HL-60 (cell line): ENCODE data around the gene ARHGEF7.
"Not testable (repeated sequence)": the region's sequence is repeated elsewhere in the genome, so short reads cannot be mapped to it uniquely, and the experiment has no call there.

Experiments used
- DNase-seq, 2 experiments: peaks; one replicate each; pipeline ENCODE4 v3.0.0-alpha.2; 2010 to 2020; ENCODE audit warnings: low read depth in 1 of 2, low spot score in 1 of 2
- H3K27ac ChIP-seq: fragments of 250-450 bp; sonication (Bioruptor Pico); replicated peaks from 2 replicates; pipeline ENCODE4 v1.5.1; 2020; ENCODE audit warnings: mild to moderate bottlenecking, moderate library complexity
- H3K27me3 ChIP-seq: fragments of 250-450 bp; sonication (Bioruptor Pico); 2 replicates; pipeline ENCODE4 v1.5.1; 2021; ENCODE audit warnings: mild to moderate bottlenecking, moderate library complexity; ENCODE audit not compliant: insufficient read depth, poor library complexity, severe bottlenecking
- H3K4me3 ChIP-seq: replicated peaks from 2 replicates; pipeline ENCODE4 v1.5.1; 2011; ENCODE audit warnings: mild to moderate bottlenecking, control low read depth, low read length; ENCODE audit not compliant: insufficient read depth
- GABPA ChIP-seq: IDR thresholded peaks from 2 replicates; pipeline ENCODE4 v1.6.1; 2012; ENCODE audit warnings: low read depth
- POLR2AphosphoS5 ChIP-seq: IDR thresholded peaks from 2 replicates; pipeline ENCODE4 v1.6.1; 2012; ENCODE audit warnings: low read depth
- REST ChIP-seq: IDR thresholded peaks from 2 replicates; pipeline ENCODE4 v1.6.1; 2012; ENCODE audit warnings: low read depth; ENCODE audit not compliant: insufficient replicate concordance
- SPI1 ChIP-seq: IDR thresholded peaks from 2 replicates; pipeline ENCODE4 v1.6.1; 2012; ENCODE audit warnings: low read depth, mild to moderate bottlenecking, borderline replicate concordance
- TF ChIP-seq, protein P1 (sequence below): IDR thresholded peaks from one replicate; pipeline ENCODE4 v1.5.1; 2011; ENCODE audit warnings: low read length, control low read depth, inconsistent platforms; ENCODE audit not compliant: insufficient read depth

ARHGEF7 gene

DNA sequence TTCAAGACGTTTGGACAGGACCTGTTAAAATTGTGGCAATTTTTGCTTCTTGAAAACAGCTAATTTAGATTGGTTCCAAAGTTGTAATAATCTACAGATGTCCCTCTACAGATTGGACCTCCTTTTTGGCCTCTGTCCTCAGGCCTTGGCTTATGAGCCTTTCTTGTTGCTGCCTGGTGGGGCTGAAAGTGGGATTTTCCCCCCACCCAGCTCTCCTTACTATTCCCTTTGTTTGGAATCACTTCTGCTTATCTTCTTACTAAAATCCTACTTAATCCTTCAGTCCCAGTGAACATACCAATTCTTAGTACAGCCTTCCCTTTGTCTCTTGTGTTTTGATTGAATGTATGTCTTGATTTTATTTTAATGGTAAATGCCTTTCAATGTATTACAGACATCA, 141.8 kb downstream of the ARHGEF7 start:
- Histone ChIP-seq H3K4me3 (no peak overlapping the region), H3K27me3 (no peaks in the 10 kb centered on the region), H3K27ac (no peak overlapping the region)
- TF ChIP-seq REST (no peak), POLR2AphosphoS5 (no peak), SPI1 (no peak), GABPA (no peak)
- TF ChIP-seq, protein P1, sequence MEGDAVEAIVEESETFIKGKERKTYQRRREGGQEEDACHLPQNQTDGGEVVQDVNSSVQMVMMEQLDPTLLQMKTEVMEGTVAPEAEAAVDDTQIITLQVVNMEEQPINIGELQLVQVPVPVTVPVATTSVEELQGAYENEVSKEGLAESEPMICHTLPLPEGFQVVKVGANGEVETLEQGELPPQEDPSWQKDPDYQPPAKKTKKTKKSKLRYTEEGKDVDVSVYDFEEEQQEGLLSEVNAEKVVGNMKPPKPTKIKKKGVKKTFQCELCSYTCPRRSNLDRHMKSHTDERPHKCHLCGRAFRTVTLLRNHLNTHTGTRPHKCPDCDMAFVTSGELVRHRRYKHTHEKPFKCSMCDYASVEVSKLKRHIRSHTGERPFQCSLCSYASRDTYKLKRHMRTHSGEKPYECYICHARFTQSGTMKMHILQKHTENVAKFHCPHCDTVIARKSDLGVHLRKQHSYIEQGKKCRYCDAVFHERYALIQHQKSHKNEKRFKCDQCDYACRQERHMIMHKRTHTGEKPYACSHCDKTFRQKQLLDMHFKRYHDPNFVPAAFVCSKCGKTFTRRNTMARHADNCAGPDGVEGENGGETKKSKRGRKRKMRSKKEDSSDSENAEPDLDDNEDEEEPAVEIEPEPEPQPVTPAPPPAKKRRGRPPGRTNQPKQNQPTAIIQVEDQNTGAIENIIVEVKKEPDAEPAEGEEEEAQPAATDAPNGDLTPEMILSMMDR: no peak
- no peak for DNase-seq

DNA sequence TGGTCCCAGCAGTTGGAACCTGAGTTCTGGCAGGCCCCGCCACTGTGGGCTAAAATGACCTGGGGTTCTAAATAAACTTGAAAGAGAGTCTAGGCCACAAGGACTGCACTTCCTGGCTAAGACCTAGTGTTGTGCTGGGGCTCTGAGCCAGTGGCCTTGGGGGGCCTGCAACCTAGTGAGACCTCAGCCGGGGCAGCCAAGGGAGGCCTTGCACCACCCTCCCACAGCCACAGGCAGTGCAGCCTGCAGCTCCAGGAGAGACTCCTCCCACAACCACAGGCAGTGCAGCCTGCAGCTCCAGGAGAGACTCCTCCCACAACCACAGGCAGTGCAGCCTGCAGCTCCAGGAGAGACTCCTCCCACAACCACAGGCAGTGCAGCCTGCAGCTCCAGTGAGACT, 142.8 kb downstream of the ARHGEF7 start:
- not testable (repeated sequence) for H3K27ac ChIP-seq, H3K4me3 ChIP-seq, DNase-seq, H3K27me3 ChIP-seq

DNA sequence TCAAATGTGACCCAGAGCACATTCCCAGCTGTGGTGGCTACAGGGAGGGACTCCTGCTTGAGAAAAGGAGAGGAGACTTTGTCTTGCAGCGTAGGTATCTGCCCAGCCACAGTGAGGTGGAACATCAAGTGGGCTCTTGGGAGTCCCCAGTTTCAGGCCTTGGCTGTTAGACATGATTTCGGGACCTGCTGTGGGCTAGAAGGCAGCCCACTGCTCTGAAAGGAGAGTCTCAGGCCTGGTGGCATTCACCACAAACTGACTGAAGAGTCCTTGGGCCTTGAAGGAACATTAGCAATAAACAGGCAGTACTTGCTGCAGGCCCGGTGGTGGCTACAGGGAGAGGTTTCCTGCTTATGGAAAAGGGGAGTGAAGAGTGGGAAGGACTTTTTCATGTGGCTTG, 143.5 kb downstream of the ARHGEF7 start:
- no peak for DNase-seq
- TF ChIP-seq GABPA (no peak), REST (no peak), POLR2AphosphoS5 (no peak), SPI1 (no peak)
- TF ChIP-seq, protein P1: no peak
- H3K27ac ChIP-seq: no peak overlapping the region
- no peaks in the 10 kb centered on the region for H3K27me3 ChIP-seq
- H3K4me3 ChIP-seq: no peak overlapping the region

- no peak overlapping the region for H3K4me3 ChIP-seq
- TF ChIP-seq SPI1 (no peak), POLR2AphosphoS5 (no peak), REST (no peak), GABPA (no peak)
- TF ChIP-seq, protein P1: no peak
- DNase-seq: no peak
- no peak overlapping the region for H3K27ac ChIP-seq
- no peaks in the 10 kb centered on the region for H3K27me3 ChIP-seq
These were observed 143.9 kb downstream of the ARHGEF7 start for GRCh38 chr13:111259058-111259457.
